Renal pelvis (tissue), 12 donors: ENCODE results near the gene KREMEN2. TPM values are rescaled to one million over a fixed set of nuclear protein-coding genes. Genes with fewer than 3 reads are reported as not detected.
"Not testable (repeated sequence)": the region's sequence is repeated elsewhere in the genome, so short reads cannot be mapped to it uniquely, and the experiment has no call there.

Experiments
- DNase-seq: peaks from one replicate; pipeline ENCODE4 v3.0.0-alpha.2; 2013
- long read RNA-seq, 16 experiments: transcript quantifications; one replicate each; lab custom pipeline, GENCODE V29; 2026
- polyA plus RNA-seq, 3 donors: library from polyadenylated mRNA; unstranded; fragments of 120-200 nt; gene quantifications; one replicate each; pipeline ENCODE4 v1.2.1, GENCODE V29; 2013; ENCODE audit not compliant: insufficient read length in 3 of 3

KREMEN2 gene
- 1 to 10 TPM; 2.5 to 3.6 (median 3.5) TPM for polyA plus RNA-seq
- long read RNA-seq, donor 1, partial matches to known transcripts, result 0 of 1 reads
- long read RNA-seq, donor 1, other reads (novel, unspliced or antisense), result 0 of 1 reads
- long read RNA-seq, donor 2, partial matches to known transcripts, result 0 of 1 reads
- long read RNA-seq, donor 2, other reads (novel, unspliced or antisense), result 0 of 1 reads
- long read RNA-seq, donor 3, partial matches to known transcripts, result 0 of 1 reads
- long read RNA-seq, donor 3, other reads (novel, unspliced or antisense), result 0 of 1 reads
- long read RNA-seq, donor 4, partial matches to known transcripts, result 0 of 1 reads
- long read RNA-seq, donor 4, other reads (novel, unspliced or antisense), result 0 of 1 reads
- long read RNA-seq, donor 5, partial matches to known transcripts, result 0 of 3 reads
- long read RNA-seq, donor 5, other reads (novel, unspliced or antisense), result 0 of 3 reads
- long read RNA-seq, donor 6, result 0 reads
- long read RNA-seq, donor 7, partial matches to known transcripts, result 0 of 2 reads
- long read RNA-seq, donor 7, other reads (novel, unspliced or antisense), result 0 of 2 reads
- long read RNA-seq, donor 8, result 0 reads
- long read RNA-seq, donor 9, result 0 reads
- long read RNA-seq, donor 10, partial matches to known transcripts, result 0 of 1 reads
- long read RNA-seq, donor 10, other reads (novel, unspliced or antisense), result 0 of 1 reads
- long read RNA-seq, donor 11, partial matches to known transcripts, result 0 of 3 reads
- long read RNA-seq, donor 11, other reads (novel, unspliced or antisense), result 0 of 3 reads
- long read RNA-seq, donor 12, partial matches to known transcripts, result 0 of 1 reads
- long read RNA-seq, donor 12, other reads (novel, unspliced or antisense), result 0 of 1 reads
- long read RNA-seq, donor 13, partial matches to known transcripts, result 0 of 2 reads
- long read RNA-seq, donor 13, other reads (novel, unspliced or antisense), result 0 of 2 reads
- long read RNA-seq, donor 14, result 0 reads
- long read RNA-seq, donor 15, result 0 reads
- long read RNA-seq, donor 16, result 0 reads

DNA sequence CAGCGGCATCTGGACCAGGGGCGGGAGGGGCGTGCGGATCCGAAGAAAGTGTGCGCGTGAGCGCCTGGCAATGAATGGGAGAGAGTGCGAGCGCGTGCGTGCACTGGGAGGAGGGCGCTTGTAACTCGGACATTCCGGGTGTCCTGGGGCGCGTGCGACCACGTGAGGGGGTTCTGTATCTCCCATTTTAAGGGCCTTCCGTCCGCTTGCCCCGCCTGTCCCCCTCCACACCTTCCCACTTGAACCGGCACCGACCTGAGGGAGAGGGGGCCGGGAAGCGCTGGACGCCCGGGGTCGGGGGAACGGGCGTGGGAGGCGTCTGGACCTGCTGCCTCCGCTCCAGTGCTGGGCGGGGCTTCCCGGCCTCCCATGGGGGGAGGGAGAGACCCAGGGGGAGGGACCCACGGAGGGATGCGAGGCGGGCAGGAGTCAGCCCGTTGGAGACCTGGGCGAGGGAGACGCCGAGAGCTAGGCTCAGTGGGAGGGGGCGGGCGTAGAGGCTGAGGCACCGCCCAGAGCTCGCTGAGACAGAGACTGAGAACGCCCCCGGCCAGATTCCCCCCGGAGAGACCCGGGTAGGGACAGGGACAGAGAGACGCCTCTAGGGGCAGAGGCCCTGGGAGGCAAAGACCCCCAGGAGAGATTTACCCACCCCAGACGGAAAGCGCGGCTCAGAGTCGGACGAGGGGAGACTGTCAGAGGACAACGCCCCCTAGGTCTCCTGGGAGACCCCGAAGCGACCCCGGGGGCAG, at the start of gene KREMEN2:
TSS of gene KREMEN2 (plus strand) at position 553 of the 752 bp plus-strand sequence. CDS start 246 bp downstream, outside the sequence.
- DNase-seq, result no peak

DNA sequence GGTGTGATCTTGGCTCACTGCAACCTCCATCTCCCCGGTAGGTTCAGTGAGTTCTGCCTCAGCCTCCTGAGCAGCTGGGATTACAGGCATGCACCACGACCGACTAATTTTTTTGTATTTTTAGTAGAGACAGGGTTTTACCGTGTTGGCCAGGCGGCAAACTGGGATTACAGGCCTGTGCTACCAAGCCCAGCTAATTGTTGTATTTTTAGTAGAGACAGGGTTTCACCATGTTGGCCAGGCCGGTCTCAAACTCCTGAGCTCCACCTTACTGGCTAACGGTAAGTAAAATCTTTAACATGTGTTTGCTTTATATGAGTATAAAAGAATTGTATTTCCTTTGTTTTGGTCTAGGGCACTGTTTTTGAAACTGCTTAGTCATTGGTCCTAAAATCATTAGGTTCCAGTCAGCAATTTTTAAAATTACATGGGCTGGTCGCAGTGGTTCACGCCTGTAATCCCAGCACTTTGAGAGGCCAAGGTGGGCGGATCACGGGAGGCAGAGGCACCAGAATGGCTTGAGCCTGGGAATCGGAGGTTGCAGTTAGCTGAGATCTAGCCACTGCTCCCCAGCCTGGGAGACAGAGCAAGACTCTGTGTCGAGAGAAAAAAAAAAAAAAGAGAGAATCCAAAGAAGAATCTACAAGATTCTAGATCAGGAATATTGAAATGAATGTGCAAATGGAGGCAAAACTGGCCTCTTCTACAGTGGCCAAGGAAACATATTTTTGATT, 48.7 kb upstream of the KREMEN2 start:
- DNase-seq, result no peak

- peak; percentile 80 for DNase-seq
Measured at GRCh38 chr16:2919511-2920255, 44.4 kb upstream of the KREMEN2 start.

DNA sequence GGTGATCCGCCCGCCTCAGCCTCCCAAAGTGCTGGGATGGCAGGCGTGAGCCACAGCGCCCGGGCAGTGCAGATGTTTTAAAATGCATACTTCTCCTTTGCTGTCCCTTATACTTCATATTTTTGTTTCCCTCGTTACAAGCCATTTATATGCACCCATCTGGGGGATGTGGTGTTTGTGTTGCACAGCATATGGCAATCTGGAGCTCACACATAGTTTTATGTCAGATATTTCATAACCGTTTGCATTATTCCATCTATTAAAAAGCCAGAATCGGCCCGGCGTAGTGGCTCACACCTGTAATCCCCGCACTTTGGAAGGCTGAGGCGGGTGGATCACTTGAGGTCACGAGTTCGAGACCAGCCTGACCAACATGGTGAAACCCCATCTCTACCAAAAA, 40.6 kb upstream of the KREMEN2 start:
- DNase-seq, result no peak

GRCh38 chr16:2924901-2925755, 38.9 kb upstream of the KREMEN2 start:
- no peak for DNase-seq

GRCh38 chr16:2925951-2926649, 38.0 kb upstream of the KREMEN2 start:
- no peak for DNase-seq

- no peak for DNase-seq
Measured at GRCh38 chr16:2926650-2926999, 37.5 kb upstream of the KREMEN2 start.

DNA sequence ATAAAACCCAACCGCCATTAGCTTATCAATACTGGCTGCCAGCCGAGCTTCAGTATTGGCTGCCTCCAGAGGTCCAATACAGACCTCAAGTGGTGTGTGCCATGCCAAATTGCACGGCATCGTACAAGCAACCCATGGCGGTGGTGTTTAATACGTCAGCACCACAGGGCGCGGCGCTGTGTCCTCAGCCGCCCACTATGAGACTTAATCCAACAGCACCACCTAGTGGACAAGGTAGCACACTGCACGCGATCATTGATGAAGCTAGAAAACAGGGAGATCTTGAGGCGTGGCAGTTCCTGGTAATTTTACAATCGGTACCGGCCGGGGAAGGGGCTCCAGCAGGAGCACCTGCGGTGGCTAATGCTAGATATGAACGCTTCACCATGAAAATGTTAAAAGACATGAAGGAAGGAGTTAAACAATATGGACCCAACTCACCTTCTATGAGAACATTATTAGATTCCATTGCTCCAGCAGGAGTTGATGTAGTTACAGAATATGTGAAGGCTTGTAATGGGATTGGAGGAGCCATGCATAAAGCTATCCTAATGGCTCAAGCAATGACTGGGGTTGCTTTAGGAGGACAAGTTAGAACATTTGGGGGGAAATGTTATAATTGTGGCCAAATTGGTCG, 36.9 kb upstream of the KREMEN2 start:
- peak; percentile 85 for DNase-seq

DNA sequence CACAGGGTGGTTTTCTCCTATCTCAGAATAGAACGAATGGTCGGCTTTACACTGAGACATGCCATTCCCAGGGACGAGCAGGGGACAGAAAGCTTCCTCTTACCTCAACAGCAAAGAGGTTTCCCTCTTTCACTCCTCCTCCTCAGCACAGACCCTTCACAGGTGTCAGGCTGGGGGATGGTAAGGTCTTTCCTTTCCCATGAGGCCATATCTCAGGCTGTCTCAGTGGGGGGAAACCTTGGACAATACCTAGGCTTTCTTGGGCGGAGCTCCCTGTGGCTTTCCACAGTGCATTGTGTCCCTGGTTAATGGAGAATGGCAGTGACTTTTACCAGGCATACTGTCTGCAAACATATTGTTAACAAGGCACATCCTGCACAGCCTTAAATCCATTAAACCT, 35.9 kb upstream of the KREMEN2 start:
- DNase-seq, result not testable (repeated sequence)

GRCh38 chr16:2928796-2929195, 35.3 kb upstream of the KREMEN2 start:
- DNase-seq, result no peak

- no peak for DNase-seq
Measured at GRCh38 chr16:2929693-2930092, 34.4 kb upstream of the KREMEN2 start.

GRCh38 chr16:2930236-2930635, 33.8 kb upstream of the KREMEN2 start:
- no peak for DNase-seq

DNA sequence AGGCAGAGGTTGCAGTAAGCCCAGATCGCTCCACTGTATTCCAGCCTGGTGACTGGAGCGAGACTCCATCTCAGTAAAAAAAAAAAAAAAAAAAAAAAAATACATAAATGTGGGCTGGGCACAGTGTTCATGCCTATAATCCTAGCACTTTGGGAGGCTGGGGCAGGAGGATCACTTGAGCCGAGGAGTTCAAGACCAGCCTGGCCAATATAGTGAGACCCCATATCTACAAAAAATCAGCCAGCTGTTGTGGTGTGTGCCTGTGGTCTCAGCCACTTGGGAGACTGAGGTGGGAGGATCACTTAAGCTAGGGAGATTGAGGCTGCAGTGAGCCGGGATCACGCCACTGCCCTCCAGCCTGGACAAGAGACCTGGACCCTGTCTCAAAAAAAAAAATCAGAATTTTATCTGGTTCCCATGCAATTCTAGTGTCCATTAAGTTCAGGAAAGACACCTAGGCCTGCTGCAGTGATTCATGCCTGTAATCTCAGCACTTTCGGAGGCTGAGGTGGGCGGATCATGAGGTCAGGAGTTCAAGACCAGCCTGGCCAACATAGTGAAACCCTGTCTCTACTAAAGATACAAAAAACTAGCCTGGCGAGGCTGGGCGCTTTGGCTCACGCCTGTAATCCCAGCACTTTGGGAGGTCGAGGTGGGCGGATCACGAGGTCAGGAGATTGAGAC, 32.7 kb upstream of the KREMEN2 start:
- not testable (repeated sequence) for DNase-seq

DNA sequence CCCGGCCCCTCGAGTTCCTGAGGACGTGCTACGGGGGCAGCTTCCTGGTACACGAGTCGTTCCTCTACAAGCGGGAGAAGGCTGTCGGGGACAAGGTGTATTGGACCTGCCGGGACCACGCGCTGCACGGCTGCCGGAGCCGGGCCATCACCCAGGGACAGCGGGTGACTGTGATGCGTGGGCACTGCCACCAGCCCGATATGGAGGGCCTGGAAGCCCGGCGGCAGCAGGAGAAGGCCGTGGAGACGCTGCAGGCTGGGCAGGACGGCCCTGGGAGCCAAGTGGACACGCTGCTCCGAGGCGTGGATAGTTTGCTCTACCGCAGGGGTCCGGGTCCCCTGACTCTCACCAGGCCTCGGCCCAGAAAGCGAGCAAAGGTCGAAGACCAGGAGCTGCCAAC, 30.9 kb upstream of the KREMEN2 start:
- DNase-seq, result no peak

DNA sequence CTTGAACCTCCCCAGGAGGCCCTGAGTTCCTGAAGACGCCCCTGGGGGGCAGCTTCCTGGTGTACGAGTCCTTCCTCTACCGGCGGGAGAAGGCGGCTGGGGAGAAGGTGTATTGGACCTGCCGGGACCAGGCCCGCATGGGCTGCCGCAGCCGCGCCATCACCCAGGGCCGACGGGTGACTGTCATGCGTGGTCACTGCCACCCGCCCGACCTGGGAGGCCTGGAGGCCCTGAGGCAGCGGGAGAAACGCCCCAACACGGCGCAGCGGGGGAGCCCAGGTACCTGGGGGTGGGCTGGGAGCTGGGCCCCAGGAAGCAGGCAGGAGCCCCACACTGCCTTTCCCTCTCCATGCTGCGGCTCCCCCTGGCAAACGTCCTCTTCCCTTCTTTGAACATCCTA, 30.4 kb upstream of the KREMEN2 start:
- DNase-seq, result no peak

DNA sequence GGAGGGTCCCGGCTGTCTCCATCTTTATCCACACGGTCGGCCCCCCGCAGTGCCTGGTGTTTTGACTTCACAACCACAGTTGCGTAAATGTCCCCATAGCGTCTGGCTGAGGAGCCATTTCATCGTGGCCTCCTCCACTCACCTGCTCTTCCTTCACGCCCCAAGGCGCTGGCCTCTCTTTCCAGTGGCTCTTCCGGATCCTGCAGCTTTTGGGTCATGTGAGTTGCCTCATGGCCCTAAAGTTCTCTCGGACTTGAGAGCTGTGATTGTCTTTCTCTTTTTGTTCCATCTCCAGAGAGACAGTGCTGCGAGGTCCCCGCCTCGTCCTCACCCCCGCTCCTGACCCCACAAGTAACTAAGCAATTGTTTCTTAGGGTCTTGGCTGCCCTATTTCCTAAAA, 29.6 kb upstream of the KREMEN2 start:
- no peak for DNase-seq

DNA sequence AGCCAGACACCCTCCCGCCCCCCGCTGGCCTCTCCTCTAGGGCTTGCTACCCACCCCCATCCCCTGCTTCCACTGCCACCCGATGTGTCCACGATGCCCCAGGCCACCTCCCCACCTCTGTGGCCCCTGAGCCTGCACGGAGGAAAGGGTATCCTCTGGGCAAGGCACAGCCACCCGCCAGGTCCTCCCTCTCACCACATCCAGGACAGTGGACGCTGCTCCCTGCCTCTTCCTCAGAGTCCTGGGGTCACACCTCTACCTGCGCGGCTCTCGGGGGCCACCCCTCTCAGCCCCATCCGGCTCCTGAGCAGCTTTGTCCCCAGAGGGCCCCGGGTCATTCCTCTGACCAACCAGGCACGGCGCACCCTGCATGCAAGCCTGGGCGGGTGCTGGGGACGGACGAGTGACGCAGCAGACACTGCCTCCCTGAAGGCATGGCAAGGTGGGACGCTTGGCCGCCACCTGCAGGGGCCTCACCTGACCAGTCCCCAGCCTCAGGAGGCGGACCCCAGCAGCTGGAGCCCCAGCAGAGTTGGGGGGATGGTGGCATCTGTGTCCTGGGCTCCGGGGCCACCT, 27.6 kb upstream of the KREMEN2 start:
- DNase-seq, result no peak
